SKM-1 (cell line): ENCODE results near the gene SSTR5.

Experiments
- DNase-seq: peaks from one replicate; lab custom pipeline; 2025; ENCODE audit not compliant: unreplicated experiment; lab: John Stamatoyannopoulos, UW

SSTR5 gene

DNA sequence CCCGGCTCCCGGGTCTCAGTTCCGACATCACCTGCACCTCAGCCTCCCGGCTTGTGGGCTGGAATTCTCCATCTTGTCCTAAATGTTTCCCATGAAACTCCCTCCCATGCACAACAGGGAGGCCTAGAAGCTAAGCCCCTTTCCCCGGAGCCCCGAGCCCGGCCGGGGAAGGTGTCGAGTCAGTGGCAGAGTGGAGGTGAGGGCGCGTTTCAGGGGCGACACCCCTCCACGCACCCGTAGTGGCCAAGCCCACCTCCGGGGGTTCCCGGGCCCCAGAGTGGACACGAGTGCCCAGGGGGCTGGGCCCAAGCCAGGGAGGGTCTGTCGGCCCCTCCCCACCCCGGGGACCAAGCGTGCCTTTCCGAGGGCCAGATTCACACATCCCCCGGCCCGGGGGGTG is 48.5 kb downstream of the SSTR5 start:
- no peak for DNase-seq

- no peak for DNase-seq
These were observed 49.3 kb downstream of the SSTR5 start for GRCh38 chr16:1121601-1122397.

DNA sequence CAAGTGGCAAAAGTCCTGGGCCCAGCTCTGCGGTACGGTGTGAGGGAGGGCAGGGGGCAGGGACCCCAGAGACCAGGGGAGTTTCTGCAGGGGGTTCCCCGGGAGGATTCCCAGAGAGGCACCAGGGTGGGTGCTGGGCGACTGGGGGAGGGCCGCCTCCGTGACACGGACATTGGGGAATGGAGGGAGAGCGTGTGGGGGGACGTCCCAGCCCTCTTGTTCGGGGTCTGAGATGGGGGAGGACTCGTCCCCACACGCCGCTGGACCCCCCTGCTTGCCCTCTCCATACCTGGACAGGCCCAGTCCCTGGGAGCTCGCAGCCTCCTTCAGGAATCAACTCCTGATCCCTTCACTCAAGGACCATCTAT is 49.8 kb downstream of the SSTR5 start:
- DNase-seq: no peak

DNA sequence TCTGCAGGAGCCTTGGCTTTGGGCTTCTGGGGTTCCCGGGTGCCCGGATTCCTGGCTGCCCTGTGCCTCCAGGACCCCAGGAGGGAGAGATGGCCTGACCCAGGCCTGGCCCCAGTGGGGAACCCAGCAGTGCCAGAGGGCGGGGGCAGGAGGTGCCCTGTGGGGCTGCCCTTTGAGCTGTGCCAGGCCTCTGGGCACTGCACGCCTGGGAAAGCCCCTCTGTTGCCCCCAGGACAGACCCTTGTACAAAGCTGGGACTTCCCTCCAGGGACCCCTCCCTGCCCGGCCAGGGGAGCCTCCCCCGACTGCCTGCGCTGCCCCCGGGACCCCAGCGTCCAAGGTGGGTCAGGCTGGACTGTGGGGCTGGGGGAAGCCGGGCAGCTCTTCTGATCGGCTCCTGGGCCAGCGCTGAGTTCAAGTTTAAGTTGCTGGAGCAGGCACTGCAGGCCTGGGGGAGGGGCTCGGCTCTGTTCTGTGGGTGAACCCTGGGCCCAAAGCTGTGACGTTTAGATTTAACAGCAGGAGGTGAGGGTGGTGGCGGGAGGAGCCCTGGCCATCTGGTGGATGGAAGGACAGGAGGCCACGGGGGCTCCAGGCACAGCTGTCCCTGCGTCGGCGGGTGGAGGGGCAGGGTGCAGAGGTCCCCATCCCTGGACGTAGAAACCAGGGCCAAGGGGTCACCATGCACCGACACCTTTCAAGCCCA is 51.1 kb downstream of the SSTR5 start:
- DNase-seq: no peak

DNA sequence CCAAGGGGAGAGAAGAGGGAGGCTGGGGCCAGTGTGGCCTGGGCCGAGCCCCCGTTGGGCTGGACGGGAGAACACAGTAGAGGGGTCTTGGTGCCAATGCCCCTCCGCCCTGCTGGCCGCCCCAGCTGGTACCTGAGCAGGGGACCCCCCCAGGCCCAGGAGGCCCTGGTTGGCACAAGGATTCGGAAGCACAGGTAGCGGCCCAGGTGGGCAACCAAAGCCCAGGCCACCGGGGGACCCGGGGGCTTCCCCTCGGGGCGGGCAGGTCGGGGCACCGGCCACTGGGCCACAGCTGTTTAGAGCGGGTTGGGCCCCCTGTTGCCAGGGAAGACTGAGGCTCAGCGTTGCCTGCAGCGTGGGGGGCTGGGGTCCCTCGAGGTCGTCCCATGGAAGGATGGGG is 51.7 kb downstream of the SSTR5 start:
- DNase-seq: no peak

DNA sequence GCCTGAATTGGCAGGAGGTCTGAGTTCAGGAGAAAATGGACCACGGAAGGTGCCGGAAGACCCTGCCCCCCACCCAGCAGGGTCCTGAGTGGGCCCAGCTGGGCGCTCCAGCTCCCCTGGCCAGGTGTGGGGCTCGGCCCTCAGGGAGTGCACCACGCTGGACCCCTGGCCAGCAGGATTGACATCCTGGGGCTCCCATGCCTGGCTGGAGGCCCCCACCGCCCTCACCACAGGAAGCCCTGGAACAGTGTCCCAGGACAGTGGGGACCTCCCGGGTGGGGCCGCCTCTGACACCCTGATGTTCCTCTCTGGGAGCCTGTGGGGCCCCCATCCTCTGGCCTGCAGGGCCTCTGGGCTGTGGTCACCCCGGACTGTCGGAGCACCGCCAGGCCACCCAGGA is 52.2 kb downstream of the SSTR5 start:
- DNase-seq: no peak

DNA sequence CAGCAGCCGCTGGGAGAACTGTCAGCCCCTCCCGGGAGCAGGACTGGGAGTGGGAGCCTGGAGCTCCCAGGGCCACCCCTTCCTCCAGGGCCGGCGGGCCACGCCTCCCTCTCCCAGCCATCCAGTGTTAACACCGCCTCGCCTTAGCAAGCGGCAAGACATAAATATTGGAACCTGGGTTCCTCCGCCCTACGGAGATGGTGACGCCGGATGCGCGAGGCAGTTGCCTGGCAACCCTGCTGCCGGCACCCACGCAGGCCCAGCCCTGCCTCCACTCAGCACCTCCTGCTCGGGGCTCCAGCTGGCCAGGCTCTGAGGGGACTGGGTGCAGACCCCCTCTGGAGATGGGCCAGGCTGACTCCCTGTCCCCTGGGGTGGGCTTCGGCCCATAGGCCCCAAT is 52.9 kb downstream of the SSTR5 start:
- no peak for DNase-seq

GRCh38 chr16:1126044-1126443 is 53.5 kb downstream of the SSTR5 start:
- DNase-seq: no peak

DNA sequence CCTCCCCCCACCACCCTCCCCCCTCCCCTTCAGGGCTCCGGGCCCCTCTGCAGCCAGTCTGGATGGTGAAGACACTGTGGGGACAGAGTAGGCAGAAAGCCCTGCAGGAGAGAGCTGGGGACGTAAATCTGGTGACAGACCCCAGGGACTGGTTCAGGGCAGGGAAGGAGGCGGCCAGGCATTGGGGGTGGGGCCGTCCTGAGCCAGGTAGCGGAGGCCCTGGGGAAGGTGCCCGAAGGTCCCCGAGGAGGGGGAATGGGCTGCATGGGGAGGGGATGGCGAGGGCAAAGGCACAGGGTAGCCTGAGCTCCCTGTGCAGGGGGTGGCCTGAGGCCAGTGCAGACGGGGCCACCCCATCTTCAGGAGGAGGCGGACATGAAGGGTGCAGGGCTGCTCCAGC is 54.0 kb downstream of the SSTR5 start:
- no peak for DNase-seq

DNA sequence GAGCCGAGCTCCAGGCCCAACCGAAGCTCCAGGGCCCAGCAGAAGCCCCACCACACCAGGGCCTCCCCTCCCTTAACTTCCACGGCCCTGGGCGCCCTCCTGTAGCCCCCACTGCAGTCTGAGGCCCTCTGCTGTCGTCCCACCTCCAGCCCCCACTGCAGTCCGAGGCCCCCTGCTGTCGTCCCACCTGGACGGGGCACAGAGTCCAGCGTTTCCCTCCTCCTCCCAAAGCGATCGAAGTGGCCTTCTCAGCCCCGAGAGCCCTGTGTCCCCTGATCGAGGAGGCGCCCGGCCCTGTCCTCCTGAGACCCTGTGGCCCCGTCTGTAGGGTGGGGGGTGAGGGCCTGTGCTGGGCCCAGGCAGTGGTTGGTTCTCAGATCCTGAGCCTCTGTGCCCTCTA is 54.6 kb downstream of the SSTR5 start:
- no peak for DNase-seq

DNA sequence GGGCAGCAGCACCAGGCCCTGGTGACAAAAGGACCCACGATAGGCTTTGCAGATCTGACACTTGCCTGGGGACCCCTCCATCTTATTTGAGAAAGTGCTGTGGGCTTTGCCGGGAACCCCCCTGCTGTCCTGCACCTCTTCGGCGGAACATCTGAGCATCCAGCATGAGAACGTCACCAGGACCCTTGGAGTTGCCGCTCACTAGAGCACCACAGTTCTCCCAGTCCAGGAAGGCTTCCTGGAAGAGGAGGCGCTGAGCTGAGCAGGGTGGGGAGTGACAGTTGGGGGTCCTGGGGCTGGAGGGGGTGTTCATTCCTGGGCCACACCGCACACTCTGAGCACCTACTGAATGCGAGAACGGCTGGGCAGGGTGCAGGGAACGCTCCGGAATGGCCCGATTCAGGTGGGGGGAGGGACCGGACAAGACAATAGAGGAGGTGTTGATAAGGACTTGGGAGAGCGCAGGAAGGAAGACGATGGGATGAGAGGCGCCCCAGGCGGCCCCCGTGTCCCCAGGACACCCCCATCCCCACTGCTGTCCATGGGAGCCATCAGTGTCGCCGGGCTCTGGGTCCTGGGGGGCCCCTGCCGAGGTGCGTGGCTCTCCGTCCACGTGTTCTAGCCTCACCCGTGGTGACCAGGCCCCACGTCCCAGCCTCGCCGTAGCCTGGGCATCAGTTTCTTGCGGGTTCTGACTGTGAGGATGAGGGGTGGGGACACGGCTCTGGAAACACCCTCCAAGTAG is 55.6 kb downstream of the SSTR5 start:
- no peak for DNase-seq

DNA sequence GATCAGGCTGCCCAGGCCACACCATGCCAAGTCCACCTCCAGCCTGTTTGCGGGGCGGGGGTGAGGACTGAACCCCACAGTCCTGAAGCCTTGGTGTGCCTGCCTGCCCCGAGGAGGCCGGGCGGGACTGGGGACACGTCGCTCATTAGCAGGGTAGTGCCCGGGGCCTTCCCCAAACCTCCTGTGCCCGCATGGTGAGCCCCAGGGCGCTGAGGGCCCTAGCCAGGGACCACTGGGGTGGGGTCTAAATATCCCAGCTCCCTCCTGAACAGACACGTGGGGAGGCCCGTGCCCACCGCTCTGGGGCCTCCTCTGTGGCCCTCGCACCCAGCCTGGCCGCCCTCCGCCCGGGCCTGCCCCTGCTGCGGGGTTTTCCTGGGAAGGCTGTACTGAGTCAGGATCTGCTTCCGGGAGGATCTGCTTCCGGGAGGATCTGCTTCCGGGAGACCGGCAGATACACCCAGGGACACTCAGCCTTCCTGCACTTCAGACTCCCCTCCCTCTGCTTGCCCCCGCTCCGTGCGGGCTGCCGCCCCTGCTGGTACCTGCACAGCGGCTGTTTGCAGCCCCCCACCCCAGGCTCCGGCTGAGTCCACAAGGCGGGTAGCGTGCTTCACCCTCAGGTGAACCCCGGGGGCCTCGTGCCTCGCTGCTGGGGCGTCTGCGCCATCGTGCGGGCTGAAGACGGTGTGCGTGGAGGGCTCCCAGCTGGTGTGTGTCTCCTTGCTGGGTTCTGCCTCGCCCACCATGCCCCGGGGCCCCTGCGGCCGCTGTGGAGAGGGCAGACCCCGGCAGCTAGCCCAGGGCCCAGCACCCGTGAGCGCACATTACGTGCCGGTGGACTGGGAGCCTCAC is 56.8 kb downstream of the SSTR5 start:
- DNase-seq: no peak

DNA sequence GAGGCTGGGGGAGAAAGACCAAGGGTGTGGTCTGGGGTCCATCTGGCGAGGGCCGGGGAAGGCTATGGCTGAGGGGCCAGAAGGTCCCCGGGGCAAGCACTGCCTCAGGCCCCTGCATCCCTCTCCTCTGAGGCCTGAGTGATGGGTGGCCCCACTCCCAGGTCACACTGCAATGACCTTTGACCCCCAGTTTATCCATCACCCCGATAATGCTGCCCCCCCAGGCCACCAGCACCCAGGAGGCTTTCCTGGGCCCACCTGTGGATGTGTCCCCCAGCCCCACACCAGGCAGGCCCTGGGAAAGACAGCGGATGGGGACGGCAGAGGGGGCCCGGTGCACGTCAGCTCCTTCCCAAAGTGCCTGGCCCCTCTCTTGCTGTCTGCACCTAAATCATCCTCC is 57.8 kb downstream of the SSTR5 start:
- DNase-seq: no peak
